GM19438 (cell line): ENCODE data around the gene FRMD6.

ENCODE experiments used
- ATAC-seq: cut with Tn5 transposase; IDR thresholded peaks from one replicate; pipeline ENCODE4 v1.9.1; 2021; ENCODE audit warnings: low read depth; ENCODE audit not compliant: unreplicated experiment

FRMD6 gene

GRCh38 chr14:51651388-51652167 is at the start of gene FRMD6:
FRMD6 (plus strand) TSS chr14:51651910; CDS start chr14:51689837, 37,927 bp downstream.
- ATAC-seq, result peak; percentile 78

- no peak for ATAC-seq
Measured at GRCh38 chr14:51602310-51602709, 49.4 kb upstream of the FRMD6 start.

GRCh38 chr14:51603495-51603894 is 48.2 kb upstream of the FRMD6 start:
- no peak for ATAC-seq

GRCh38 chr14:51604073-51604472 is 47.6 kb upstream of the FRMD6 start:
- ATAC-seq, result no peak

GRCh38 chr14:51605575-51605974 is 46.1 kb upstream of the FRMD6 start:
- no peak for ATAC-seq

GRCh38 chr14:51607711-51608110 is 44.0 kb upstream of the FRMD6 start:
- ATAC-seq, result no peak

- no peak for ATAC-seq
Measured at GRCh38 chr14:51609251-51609954, 42.3 kb upstream of the FRMD6 start.

- ATAC-seq, result peak; percentile 58
Measured at GRCh38 chr14:51609955-51610283, 41.8 kb upstream of the FRMD6 start.

- ATAC-seq, result no peak
Measured at GRCh38 chr14:51610771-51611170, 40.9 kb upstream of the FRMD6 start.

- ATAC-seq, result no peak
Measured at GRCh38 chr14:51612449-51612848, 39.3 kb upstream of the FRMD6 start.

- ATAC-seq, result no peak
Measured at GRCh38 chr14:51613416-51613815, 38.3 kb upstream of the FRMD6 start.

GRCh38 chr14:51614707-51615106 is 37.0 kb upstream of the FRMD6 start:
- ATAC-seq, result no peak

- ATAC-seq, result no peak
Measured at GRCh38 chr14:51616256-51616655, 35.5 kb upstream of the FRMD6 start.

- no peak for ATAC-seq
Measured at GRCh38 chr14:51616724-51617409, 34.8 kb upstream of the FRMD6 start.

- no peak for ATAC-seq
Measured at GRCh38 chr14:51619561-51619960, 32.1 kb upstream of the FRMD6 start.

- ATAC-seq, result no peak
Measured at GRCh38 chr14:51620056-51620455, 31.7 kb upstream of the FRMD6 start.

GRCh38 chr14:51621654-51622053 is 30.1 kb upstream of the FRMD6 start:
- no peak for ATAC-seq

- no peak for ATAC-seq
Measured at GRCh38 chr14:51622376-51622775, 29.3 kb upstream of the FRMD6 start.

- ATAC-seq, result no peak
Measured at GRCh38 chr14:51624955-51625569, 26.6 kb upstream of the FRMD6 start.

GRCh38 chr14:51626185-51626584 is 25.5 kb upstream of the FRMD6 start:
- no peak for ATAC-seq

- no peak for ATAC-seq
Measured at GRCh38 chr14:51626788-51627187, 24.9 kb upstream of the FRMD6 start.
